Measurements from ENCODE around the gene ACTRT2. TPM values are rescaled to one million over a fixed set of nuclear protein-coding genes. Genes with fewer than 3 reads are reported as not detected.

Gene ACTRT2
- total RNA-seq, 1 experiment from 2014 or later = not detected

GRCh38 chr1:3052501-3052900, 31.2 kb downstream of the ACTRT2 start:
- no peak for DNase-seq (ENCODE audit: low read depth)

DNA sequence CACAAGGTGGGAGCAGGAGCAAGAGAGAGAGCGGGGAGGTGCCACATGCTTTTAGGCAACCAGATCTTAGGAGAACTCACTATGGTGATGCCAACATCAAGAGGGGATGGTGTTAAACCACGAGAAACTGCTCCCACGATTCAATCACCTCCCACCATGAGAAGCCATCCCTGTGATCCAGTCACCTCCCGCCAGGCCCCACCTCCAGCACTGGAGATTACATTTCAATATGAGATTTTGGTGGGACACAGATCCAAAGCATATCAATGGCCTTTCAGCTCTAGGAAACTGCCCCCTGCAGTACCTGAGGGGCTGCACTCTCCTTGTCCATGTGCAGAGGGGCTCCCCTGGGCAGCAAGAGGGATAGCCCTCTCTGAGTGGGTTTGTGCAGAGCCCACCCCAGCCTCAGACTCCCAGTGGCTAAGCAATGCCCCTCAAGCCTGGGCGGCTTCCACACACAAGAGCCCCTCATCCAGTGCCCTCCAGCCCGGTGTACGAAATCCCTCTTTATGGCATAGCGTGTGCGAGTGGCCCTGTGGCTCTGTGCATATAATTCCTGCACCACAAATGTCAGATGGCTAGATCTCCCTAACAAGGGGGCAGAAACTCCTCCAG, 32.2 kb downstream of the ACTRT2 start:
- no peak for DNase-seq (ENCODE audit: low read depth)

DNA sequence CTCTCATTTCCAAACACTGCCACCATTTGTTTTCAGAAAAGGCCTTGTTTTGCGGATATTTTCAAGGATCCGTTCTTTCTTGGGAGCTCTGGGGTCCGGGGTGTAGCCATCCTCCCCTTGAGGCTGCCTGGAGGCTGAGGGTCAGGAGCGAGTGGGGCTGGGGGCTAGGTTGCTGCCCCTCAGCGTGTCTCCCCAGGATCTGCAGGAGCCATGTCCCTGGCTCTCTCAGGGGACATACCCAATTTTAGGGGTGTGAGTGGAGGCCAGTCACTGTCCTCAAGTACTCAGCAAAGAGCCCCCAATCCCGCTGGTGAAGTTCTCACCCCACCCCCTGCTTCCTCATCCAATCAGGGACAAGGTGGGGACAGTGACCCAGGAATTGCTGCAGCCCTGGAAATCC, 32.7 kb downstream of the ACTRT2 start:
- DNase-seq (ENCODE audit: low read depth) = no peak

DNA sequence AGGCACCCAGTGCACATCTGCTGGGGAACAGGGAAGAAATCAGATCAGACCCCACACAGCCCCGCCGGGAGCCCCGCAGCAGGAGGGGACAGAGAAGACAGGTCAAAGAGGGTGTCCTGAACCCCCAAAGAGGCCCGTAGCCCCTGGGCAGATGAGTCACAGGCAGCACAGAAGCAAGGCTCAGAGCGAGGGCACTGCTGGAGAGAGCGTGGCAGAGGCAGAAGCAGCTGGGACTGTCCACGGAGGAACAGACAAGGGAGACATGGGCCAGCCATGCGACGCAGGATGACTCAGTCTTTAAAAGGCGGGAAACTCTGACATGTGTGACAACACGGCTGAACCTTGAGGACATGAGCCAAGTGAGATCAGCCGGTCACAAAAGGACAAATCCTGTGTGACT, 33.2 kb downstream of the ACTRT2 start:
- no peak for DNase-seq (ENCODE audit: low read depth)

DNA sequence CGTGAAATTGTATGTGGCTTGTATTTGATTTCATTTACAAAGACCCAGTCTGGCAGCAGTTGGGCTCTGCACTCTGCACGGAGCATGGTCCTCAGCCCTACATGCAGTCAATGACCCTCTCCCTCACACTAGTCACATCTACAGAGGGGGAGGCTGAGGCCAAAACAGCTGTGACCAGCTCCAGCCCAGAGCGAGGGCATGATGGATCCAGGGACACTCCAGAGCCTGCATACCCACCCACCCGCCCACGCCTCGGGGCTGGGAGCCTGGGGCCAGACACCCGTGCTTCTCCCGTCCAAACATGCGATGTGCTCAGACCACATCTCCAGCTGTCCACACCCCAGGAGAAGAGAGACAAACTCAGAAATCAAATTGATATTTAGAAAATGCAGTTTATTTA, 33.8 kb downstream of the ACTRT2 start:
- DNase-seq (ENCODE audit: low read depth) = no peak

- DNase-seq (ENCODE audit: low read depth) = no peak
Observed at GRCh38 chr1:3056641-3057040, 35.4 kb downstream of the ACTRT2 start.

DNA sequence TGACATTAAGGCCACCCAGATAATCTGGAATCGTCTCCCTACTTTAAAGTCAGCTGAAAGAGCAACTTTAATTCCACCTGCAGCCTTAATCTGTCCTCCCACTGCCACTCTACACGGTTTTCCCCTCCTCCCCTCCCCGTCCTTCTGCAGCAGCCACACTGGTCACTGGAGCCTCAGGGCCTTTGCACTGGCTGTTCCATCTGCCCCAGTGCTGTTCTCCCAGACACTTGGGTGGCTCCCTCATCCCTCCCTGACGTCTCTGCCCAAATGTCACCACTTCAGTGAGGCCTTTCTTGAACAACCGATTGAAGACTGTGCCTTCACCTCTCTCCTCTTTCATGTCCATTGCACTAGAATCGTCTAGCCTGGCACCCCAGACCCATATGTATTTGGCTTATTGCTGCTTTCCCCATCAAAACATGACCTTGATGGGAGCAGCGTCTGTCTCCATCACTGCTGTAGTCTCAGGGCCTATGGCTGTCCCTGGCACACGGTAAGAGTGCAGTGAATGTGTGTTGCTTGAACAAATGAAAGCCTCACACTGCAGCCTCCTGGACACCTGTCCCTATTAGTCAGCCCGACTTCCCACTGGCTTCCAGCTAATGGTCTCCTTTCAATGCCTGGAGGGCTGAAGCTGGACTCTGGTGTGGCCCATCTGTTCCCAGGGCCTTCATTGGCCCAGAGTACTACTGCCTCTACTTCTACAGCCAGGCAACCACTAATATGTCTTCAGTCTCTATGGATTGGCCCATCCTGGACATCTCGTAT, 37.2 kb downstream of the ACTRT2 start:
- no peak for DNase-seq (ENCODE audit: low read depth)

DNA sequence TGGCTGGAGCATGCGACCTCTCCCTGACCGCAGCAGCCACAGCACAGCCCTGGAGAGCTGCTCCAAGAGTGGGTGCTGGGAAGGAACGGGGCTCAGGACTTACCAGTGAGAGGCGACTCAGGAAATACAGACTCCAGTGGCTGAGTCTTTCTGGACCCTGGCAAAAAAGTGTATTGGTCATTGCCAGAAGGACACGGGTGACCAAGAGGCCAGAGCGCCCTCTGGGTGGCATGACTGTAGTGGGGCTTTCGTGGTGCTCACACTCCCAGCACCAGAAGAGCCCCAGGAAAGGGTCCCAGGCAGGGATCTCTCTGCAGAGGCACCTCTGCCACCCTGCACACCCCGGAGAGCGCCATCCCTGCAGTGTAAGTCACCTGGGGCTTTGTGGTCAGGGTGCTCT, 38.9 kb downstream of the ACTRT2 start:
- no peak for DNase-seq (ENCODE audit: low read depth)

GRCh38 chr1:3060601-3061551, 39.6 kb downstream of the ACTRT2 start:
- DNase-seq (ENCODE audit: low read depth) = no peak

DNA sequence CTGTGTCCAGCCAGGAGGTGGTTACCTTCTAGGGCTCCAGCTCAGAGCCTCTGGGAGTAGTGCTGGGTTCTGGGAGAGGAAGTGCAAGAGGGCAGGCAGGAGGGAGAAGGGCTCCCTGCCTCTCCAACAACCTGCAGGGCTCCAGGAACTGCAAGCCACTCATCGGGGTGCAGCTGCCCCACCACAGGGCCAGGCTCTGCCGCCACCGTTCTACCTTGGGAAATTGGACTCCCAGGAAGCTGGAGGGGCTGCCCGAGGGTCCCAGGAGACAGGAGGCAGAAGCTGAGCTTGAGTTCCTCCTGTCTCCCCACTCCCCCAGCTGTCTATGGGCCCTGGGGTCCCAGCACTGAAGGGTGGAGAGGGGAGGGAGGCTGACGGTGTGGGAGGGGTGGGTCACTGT, 40.3 kb downstream of the ACTRT2 start:
- no peak for DNase-seq (ENCODE audit: low read depth)

DNA sequence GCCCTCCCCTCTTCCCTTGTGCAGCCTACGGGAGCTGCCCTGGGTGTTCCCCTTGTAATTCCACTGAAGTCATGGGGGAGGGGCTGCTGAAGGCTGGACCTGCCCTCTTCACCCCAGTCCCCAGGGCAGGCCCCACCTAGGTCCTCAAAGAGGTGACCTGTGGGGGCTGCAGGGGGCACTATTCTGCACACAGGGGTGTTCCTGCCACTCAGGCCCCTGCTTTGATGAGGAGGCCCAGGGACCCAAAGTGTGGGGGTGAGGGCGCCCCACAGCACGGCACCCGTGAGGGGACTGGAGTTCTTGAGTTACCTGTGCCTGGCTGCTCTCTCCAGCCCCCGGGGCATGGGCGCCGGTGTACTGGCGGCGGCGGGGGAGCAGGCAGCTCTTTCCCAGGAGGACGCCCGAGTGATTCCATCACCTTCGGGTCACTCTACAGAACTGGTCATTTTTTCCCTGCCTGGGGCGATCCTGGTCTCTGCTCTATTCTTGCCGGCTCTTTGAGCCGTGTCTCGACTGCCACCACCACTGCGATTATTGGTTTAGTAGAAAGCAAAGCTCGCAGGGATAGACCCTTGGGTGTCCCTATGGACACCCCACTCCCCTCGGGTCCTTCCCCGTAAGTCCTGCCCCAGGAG, 40.8 kb downstream of the ACTRT2 start:
- no peak for DNase-seq (ENCODE audit: low read depth)

DNA sequence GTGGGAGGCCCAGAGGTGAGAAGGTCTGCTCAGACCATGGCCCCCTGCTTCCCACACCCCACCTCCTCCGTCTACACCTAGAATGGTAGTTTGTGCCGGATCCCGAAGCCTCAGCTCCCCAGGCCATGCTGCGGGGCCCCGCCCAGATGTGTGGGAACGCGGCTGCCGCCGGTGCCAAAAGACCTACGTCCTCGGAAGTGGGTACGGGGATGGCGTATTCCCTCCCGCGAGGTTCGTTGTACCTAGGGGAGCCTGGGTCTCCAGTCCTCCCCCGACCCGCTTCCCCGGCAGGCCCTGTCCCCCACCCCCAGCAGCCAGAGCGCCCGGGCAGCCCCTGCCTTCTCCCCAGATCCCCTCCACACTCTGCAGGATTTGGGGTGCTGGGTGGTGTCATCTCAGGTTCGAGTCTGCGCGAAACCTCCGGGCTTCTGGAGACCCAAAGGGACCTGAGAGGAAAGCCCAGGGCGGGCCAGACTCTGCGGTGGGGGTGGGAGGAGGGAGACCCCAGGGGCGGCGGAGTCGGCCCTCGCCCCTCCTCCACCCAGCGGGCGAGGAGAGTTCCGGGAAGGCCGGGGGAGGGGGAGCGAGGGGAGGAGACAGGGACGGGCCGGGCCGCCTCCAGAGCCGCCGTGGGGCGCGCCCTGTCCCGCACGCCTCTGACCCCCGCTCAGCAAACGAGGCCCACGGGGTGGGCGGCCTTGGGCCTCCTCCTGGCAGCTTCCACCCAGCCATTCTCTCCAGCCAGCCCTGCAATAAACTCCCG, 41.5 kb downstream of the ACTRT2 start:
- no peak for DNase-seq (ENCODE audit: low read depth)

DNA sequence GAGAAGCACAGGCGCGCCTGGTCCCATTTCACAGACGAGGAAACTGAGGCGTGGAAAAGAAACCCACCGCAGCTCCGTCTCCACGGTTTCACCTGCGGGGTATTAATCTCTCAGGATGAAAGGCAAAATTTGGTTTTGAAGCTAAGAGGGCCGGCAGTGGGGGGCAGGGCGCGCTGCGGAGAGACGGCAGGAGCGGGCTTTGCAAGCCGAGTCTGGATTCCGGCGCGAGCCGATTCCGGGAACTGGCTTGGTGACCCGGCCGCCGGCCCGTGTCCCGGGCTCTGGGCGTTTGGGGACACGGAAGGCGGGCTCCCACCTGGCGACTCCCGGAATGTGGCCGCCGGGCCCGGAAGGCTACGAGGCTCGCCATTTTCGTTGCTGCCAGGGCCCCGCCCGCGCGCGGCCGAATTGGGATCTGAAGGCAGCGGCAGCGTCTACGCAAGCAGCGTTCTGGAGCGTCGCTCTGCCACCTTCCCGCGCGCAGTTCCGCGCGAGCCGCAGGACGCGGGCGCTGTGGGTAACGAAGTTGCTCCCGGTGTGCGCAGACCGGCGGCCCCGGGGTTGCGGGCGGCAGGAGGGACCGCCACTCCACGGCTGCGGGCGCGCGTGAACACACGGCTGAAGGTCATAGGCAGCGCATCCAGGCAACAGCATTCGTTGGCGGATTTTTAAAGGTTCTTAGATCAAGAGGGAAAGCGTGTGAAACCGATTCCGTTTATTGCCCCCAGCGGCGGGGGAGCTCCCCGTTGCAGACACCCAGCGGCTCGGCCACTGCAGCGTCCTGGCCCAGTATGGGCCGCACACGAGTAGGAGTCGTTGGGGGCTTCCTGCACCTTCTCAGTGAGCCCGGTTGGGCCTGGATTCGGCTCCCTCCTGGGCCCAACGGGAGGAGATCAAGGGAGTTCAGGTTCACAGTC, 42.4 kb downstream of the ACTRT2 start:
- DNase-seq (ENCODE audit: low read depth) = no peak

DNA sequence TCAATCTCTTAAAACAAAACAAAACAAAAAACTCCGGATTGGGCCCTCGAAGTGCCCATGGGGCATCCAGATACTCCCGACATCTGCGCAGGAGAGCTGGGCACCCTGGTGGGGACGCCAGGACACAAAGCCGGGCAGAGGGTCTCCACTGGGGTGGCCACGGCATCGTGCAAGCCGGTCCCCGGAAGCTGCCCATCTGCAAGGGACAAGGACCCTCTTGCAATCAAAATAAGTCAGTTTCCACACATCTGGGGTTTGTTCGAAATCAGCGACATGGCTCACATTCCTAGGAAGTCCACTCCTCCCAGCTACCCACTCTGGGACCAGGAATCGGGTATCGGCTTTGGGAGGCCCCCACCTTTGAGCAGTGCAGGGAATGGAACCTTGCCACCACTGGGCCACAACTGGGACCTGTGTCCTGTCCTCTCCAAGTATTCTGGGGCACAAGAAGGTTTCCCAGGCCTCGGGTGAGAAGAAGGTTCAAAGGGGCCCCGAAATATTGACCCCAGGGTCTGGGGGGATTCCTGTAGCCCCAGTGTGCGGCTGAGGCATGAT, 43.1 kb downstream of the ACTRT2 start:
- no peak for DNase-seq (ENCODE audit: low read depth)

- DNase-seq (ENCODE audit: low read depth) = no peak
Observed at GRCh38 chr1:3064901-3065300, 43.6 kb downstream of the ACTRT2 start.

GRCh38 chr1:3065396-3065795, 44.1 kb downstream of the ACTRT2 start:
- no peak for DNase-seq (ENCODE audit: low read depth)

GRCh38 chr1:3065797-3066196, 44.5 kb downstream of the ACTRT2 start:
- DNase-seq (ENCODE audit: low read depth) = no peak

DNA sequence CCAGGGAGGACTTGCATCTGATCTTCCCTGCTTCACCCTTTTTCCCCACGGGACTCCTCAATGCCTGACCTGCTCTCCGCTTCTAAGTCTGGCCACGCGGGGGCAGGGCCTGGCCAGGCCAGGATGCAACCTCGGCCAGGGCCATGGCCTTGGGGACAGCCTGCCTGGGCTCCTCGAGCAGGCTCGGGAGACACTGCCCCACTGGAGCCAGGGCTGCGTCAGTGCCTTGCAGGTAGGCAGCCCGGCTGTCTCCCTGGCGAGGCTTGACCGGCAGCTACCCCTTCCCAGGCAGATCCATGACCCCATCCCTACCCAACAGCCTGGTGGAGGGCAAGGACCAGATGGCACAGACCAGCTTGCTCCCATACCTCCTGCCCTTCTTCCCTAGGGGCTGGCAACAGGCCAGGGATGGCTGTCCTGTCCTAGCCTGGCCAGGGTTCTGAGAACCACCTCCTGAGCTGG, 45.0 kb downstream of the ACTRT2 start:
- no peak for DNase-seq (ENCODE audit: low read depth)

- no peak for DNase-seq (ENCODE audit: low read depth)
Observed at GRCh38 chr1:3066826-3067225, 45.6 kb downstream of the ACTRT2 start.

GRCh38 chr1:3067301-3067670, 46.0 kb downstream of the ACTRT2 start:
- no peak for DNase-seq (ENCODE audit: low read depth)

Data from LHCN-M2 (cell line).